PC-3 (cell line): ENCODE results near the gene TIMM29. TPM values are rescaled to one million over a fixed set of nuclear protein-coding genes. Genes with fewer than 3 reads are reported as not detected.
A peak's percentile ranks its signal among the peaks of the same experiment; 100 is the strongest.

ENCODE experiments used
- ATAC-seq: fragments of 200-7000 bp; cut with Tn5 transposase; 2 replicates; pipeline ENCODE4 v1.9.1; 2020; ENCODE audit warnings: mild to moderate bottlenecking, moderate library complexity
- BruUV-seq: library from RNA; stranded (reverse); fragments of 400-500 nt; replicated peaks from 2 replicates; lab custom pipeline; 2021; lab: Mats Ljungman, UMichigan
- CTCF ChIA-PET: fragments of 300-600 bp; sonication (Branson Sonifier 250); formaldehyde crosslinking; loops from one replicate; lab custom pipeline; 2022; ENCODE audit warnings: antibody characterized with exemption; lab: Charles Lee
- POLR2A ChIA-PET: fragments of 300-600 bp; sonication (Branson Sonifier 250); formaldehyde crosslinking; loops from one replicate; lab custom pipeline; 2022; ENCODE audit warnings: antibody characterized with exemption; ENCODE audit not compliant: unreplicated experiment; lab: Charles Lee
- DNase-seq: peaks from one replicate; pipeline ENCODE4 v3.0.0-alpha.2; 2015
- H2AFZ ChIP-seq: fragments of 300-600 bp; sonication (generic); 2 replicates; pipeline ENCODE4 v1.6.0; 2016; ENCODE audit warnings: antibody characterized with exemption, low read length
- H3F3A ChIP-seq: fragments of 300-600 bp; sonication (generic); one replicate; pipeline ENCODE4 v1.6.0; 2017; ENCODE audit warnings: antibody characterized with exemption, low read length, control low read depth, mild to moderate bottlenecking; ENCODE audit not compliant: unreplicated experiment
- H3K27ac ChIP-seq: fragments of 300-600 bp; sonication (generic); 2 replicates; pipeline ENCODE4 v1.5.1; 2016; ENCODE audit warnings: mild to moderate bottlenecking, low read length
- H3K27me3 ChIP-seq: fragments of 300-600 bp; sonication (generic); 2 replicates; pipeline ENCODE4 v1.6.1; 2016; ENCODE audit warnings: low read length, mixed read lengths
- H3K36me3 ChIP-seq: fragments of 300-600 bp; sonication (generic); 2 replicates; pipeline ENCODE4 v1.6.1; 2016; ENCODE audit warnings: low read depth, mixed run types, low read length, mixed read lengths
- H3K4me1 ChIP-seq: fragments of 300-600 bp; sonication (generic); 2 replicates; pipeline ENCODE4 v1.5.1; 2016; ENCODE audit warnings: low read length; ENCODE audit not compliant: insufficient read depth
- H3K4me2 ChIP-seq: fragments of 300-600 bp; sonication (generic); 2 replicates; pipeline ENCODE4 v1.6.0; 2016; ENCODE audit warnings: low read length
- H3K4me3 ChIP-seq: fragments of 300-600 bp; sonication (generic); 2 replicates; pipeline ENCODE4 v1.5.1; 2016; ENCODE audit warnings: mild to moderate bottlenecking, low read length, mixed read lengths
- H3K79me2 ChIP-seq: fragments of 300-600 bp; sonication (generic); 2 replicates; pipeline ENCODE4 v1.6.1; 2017; ENCODE audit warnings: low read length, mixed read lengths
- H3K9ac ChIP-seq: fragments of 300-600 bp; sonication (generic); 2 replicates; pipeline ENCODE4 v1.6.0; 2016; ENCODE audit warnings: mild to moderate bottlenecking, low read length
- H3K9me2 ChIP-seq: fragments of 300-600 bp; sonication (generic); replicated peaks from 2 replicates; pipeline ENCODE4 v1.6.1; 2016; ENCODE audit warnings: mixed run types, low read length, mixed read lengths
- H3K9me3 ChIP-seq: fragments of 300-600 bp; sonication (generic); 2 replicates; pipeline ENCODE4 v1.6.1; 2016; ENCODE audit warnings: low read length, mixed read lengths
- H4K20me1 ChIP-seq: fragments of 300-600 bp; sonication (generic); 2 replicates; pipeline ENCODE4 v1.6.1; 2016; ENCODE audit warnings: low read length, mixed read lengths
- EZH2 ChIP-seq: fragments of 300-600 bp; sonication (generic); IDR thresholded peaks from one replicate; pipeline ENCODE4 v1.6.1; 2017; ENCODE audit warnings: antibody characterized with exemption, mild to moderate bottlenecking, low read length; ENCODE audit not compliant: unreplicated experiment
- EZH2phosphoT487 ChIP-seq: fragments of 300-600 bp; sonication (generic); IDR thresholded peaks from 2 replicates; pipeline ENCODE4 v1.6.1; 2018; ENCODE audit warnings: mild to moderate bottlenecking, antibody characterized with exemption, low read length, borderline replicate concordance
- intact Hi-C: fragments of 100-400 bp; cut with micrococcal nuclease; formaldehyde crosslinking; loops from 2 replicates; pipeline ENCODE4 v1.9.0; 2023
- total RNA-seq: library from RNA; depleted of rRNA; stranded (reverse); fragments of >200 nt; gene quantifications from 2 replicates; pipeline ENCODE4 v1.2.3, GENCODE V29; 2014
- TF ChIP-seq, protein P1 (sequence below): fragments of 300-600 bp; sonication (generic); conservative IDR thresholded peaks from 2 replicates; pipeline ENCODE4 v1.5.1; 2017; ENCODE audit warnings: antibody characterized with exemption, low read depth, mild to moderate bottlenecking, low read length

TIMM29 gene
- total RNA-seq, 1 experiment from 2014 or later, result 60.7 TPM

DNA sequence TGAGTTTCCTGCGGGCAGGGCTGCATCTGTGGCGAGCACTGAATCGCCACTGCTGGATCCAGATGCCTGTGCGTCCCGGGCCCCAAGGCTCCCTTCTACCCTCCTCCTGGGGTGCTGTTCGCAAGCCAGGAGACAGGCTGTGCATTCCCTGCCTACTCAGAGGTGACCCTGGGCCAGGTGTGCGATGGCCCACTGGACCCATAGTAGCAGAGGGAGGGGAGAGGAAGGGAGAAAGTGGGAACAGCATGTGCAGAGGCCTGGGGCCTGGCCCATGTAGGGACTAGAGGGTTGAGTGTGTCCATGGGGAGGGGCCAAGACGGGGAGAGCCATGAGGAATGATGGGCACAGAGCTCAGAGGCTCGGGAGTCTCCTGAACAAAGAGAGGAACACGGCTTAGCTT is 30.0 kb upstream of the TIMM29 start:
- peaks cover 36% of the 10 kb centered on the region for H3K4me1 ChIP-seq
- CTCF ChIA-PET, result interaction anchor here (0.6 to 1.2 kb wide), 3 partner anchors 26 to 38 kb away, joined by 3 to 16 read pairs (median 8); no protein-coding TSS in a partner anchor
- peaks cover 19% of the 10 kb centered on the region; the same call in 1 of the 2 replicates for H4K20me1 ChIP-seq
- POLR2A ChIA-PET, result interaction anchor here (0.6 kb wide), 1 partner anchor 35 kb away, joined by 11 read pairs; no protein-coding TSS in a partner anchor
- peak overlapping the region; percentile 79 for H3K4me2 ChIP-seq
- DNase-seq (no peak), ATAC-seq (no peak)
- peak overlapping the region; percentile 73 for H3K27ac ChIP-seq
- H3K9me3 ChIP-seq, result no peaks in the 10 kb centered on the region
- no peaks in the 10 kb centered on the region for H3K27me3 ChIP-seq
- H3K9me2 ChIP-seq, result no peaks in the 10 kb centered on the region
- H3K9ac ChIP-seq, result no peak overlapping the region
- H3K36me3 ChIP-seq, result no peaks in the 10 kb centered on the region
- peak overlapping the region; percentile 45; the same call in 1 of the 2 replicates for H2AFZ ChIP-seq
- H3K79me2 ChIP-seq, result peaks cover 67% of the 10 kb centered on the region
- peak overlapping the region; percentile 35; the same call in 1 of the 2 replicates for H3K4me3 ChIP-seq
- peaks cover 11% of the 10 kb centered on the region for H3F3A ChIP-seq
- TF ChIP-seq, protein P1, sequence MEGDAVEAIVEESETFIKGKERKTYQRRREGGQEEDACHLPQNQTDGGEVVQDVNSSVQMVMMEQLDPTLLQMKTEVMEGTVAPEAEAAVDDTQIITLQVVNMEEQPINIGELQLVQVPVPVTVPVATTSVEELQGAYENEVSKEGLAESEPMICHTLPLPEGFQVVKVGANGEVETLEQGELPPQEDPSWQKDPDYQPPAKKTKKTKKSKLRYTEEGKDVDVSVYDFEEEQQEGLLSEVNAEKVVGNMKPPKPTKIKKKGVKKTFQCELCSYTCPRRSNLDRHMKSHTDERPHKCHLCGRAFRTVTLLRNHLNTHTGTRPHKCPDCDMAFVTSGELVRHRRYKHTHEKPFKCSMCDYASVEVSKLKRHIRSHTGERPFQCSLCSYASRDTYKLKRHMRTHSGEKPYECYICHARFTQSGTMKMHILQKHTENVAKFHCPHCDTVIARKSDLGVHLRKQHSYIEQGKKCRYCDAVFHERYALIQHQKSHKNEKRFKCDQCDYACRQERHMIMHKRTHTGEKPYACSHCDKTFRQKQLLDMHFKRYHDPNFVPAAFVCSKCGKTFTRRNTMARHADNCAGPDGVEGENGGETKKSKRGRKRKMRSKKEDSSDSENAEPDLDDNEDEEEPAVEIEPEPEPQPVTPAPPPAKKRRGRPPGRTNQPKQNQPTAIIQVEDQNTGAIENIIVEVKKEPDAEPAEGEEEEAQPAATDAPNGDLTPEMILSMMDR, result no peak
- intact Hi-C loops, result no loop called here
- BruUV-seq, result no TSS peak

DNA sequence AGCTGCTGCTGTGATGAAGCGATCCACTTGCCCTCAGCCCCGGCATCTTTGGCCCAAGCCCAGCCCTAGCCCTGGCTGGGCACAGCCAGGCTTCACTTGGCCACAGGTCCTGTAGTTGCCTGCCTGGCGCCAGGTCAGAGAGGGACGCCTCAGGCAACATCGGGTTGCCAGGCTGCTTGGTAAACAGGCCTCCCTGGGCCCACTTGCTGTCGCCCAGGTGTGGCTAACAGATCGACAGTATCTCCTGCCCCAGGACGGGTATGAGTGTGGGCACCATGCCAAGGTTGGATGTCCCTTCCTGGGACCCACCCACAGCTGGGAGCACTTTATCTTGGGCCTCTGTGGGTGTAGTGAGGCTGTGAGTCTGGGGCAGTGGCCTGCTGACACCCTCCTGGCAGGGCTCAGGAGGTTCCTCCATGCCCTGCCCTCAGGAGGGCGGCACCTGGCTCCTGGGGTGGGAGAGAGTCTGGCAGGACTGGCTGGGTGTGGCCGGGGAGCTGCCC is 29.4 kb upstream of the TIMM29 start:
- BruUV-seq, result no TSS peak
- CTCF ChIA-PET, result interaction anchor here (0.7 to 1.2 kb wide), 2 partner anchors 27 to 38 kb away, joined by 8 to 16 read pairs; no protein-coding TSS in a partner anchor
- H3K36me3 ChIP-seq, result no peaks in the 10 kb centered on the region
- H3F3A ChIP-seq, result peaks cover 11% of the 10 kb centered on the region
- H3K4me3 ChIP-seq, result peak overlapping the region; percentile 35; the same call in 1 of the 2 replicates
- peak; percentile 95 for DNase-seq
- 0 out of 2 replicates have a peak overlapping the region, but pooled peaks have one; percentile 21 for H3K9ac ChIP-seq
- ATAC-seq, result peak; percentile 75
- no peaks in the 10 kb centered on the region for H3K9me2 ChIP-seq
- intact Hi-C loops, result no loop called here
- peaks cover 64% of the 10 kb centered on the region for H3K79me2 ChIP-seq
- H3K4me1 ChIP-seq, result peaks cover 36% of the 10 kb centered on the region
- H3K27me3 ChIP-seq, result no peaks in the 10 kb centered on the region
- H2AFZ ChIP-seq, result peak overlapping the region; percentile 45
- H3K4me2 ChIP-seq, result peak overlapping the region; percentile 79
- peaks cover 19% of the 10 kb centered on the region; the same call in 1 of the 2 replicates for H4K20me1 ChIP-seq
- H3K9me3 ChIP-seq, result no peaks in the 10 kb centered on the region
- POLR2A ChIA-PET, result interaction anchor here (0.7 kb wide), 1 partner anchor 190 kb away, joined by 3 read pairs; the partner anchor contains the start of gene LDLR
- TF ChIP-seq EZH2phosphoT487, result no peak
- TF ChIP-seq EZH2, result no peak
- TF ChIP-seq, protein P1, result no peak
- peak overlapping the region; percentile 73 for H3K27ac ChIP-seq

DNA sequence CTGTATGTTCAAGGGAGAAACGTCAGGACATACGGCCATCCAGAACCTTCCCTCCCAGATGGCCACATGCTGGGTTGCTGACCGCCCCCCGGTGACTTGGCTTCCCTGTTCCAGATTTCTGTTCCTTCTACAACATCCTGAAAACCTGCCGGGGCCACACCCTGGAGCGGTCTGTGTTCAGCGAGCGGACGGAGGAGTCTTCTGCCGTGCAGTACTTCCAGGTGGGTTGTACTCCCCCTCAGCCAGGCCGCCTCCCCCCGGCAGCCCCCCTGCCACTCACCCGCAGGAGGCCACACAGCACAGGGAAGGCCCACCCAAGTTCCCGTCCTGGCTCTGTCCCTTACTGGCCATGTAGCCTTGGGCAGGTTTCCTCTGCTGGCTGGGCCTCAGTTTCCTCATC is 20.7 kb upstream of the TIMM29 start:
- Histone ChIP-seq H3K9me2 (no peaks in the 10 kb centered on the region), H4K20me1 (no peaks in the 10 kb centered on the region), H3K27me3 (no peaks in the 10 kb centered on the region), H3F3A (no peaks in the 10 kb centered on the region), H3K4me1 (no peaks in the 10 kb centered on the region), H3K9me3 (no peaks in the 10 kb centered on the region), H3K27ac (no peak overlapping the region), H2AFZ (no peak overlapping the region), H3K36me3 (peaks cover 21% of the 10 kb centered on the region), H3K9ac (no peak overlapping the region), H3K4me3 (no peak overlapping the region), H3K4me2 (no peak overlapping the region), H3K79me2 (peaks cover 11% of the 10 kb centered on the region; the same call in 1 of the 2 replicates)
- no peak for ATAC-seq
- intact Hi-C loops, result no loop called here
- TF ChIP-seq EZH2phosphoT487, result no peak
- no peak for TF ChIP-seq EZH2
- TF ChIP-seq, protein P1, result no peak
- BruUV-seq, result no TSS peak
- ChIA-PET POLR2A (no interaction called here), CTCF (no interaction called here)
- no peak for DNase-seq
